ENCODE measurements around the gene HS2ST1. TPM values are rescaled to one million over a fixed set of nuclear protein-coding genes. Genes with fewer than 3 reads are reported as not detected.
"Not testable (repeated sequence)": the region's sequence is repeated elsewhere in the genome, so short reads cannot be mapped to it uniquely, and the experiment has no call there.

Gene HS2ST1
- total RNA-seq = 12.6 TPM
- long read RNA-seq, full-length matches to known transcripts = 8 of 10 reads
- long read RNA-seq, partial matches to known transcripts = 0 of 10 reads
- long read RNA-seq, other reads (novel, unspliced or antisense) = 2 of 10 reads

GRCh38 chr1:86914601-86914997 is at the start of gene HS2ST1:
Gene HS2ST1 (plus strand): TSS chr1:86914635.
- Histone ChIP-seq H3K36me3 (no peaks in the 10 kb centered on the region), H3K9me3 (replicated peaks) (no peaks in the 10 kb centered on the region), H3K4me1 (peaks cover 55% of the 10 kb centered on the region), H3K27me3 (ENCODE audit: low read depth) (no peaks in the 10 kb centered on the region), H3K27ac (replicated peaks) (peak within 1 kb of the TSS; percentile 93), H3K4me3 (peak within 1 kb of the TSS; percentile 88)
- intact Hi-C loops (cut with micrococcal nuclease) = no loop called here
- TF ChIP-seq, protein P1, sequence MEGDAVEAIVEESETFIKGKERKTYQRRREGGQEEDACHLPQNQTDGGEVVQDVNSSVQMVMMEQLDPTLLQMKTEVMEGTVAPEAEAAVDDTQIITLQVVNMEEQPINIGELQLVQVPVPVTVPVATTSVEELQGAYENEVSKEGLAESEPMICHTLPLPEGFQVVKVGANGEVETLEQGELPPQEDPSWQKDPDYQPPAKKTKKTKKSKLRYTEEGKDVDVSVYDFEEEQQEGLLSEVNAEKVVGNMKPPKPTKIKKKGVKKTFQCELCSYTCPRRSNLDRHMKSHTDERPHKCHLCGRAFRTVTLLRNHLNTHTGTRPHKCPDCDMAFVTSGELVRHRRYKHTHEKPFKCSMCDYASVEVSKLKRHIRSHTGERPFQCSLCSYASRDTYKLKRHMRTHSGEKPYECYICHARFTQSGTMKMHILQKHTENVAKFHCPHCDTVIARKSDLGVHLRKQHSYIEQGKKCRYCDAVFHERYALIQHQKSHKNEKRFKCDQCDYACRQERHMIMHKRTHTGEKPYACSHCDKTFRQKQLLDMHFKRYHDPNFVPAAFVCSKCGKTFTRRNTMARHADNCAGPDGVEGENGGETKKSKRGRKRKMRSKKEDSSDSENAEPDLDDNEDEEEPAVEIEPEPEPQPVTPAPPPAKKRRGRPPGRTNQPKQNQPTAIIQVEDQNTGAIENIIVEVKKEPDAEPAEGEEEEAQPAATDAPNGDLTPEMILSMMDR (IDR thresholded peaks at IDR 0.05; ENCODE audit: borderline replicate concordance) = no peak
- no peak for DNase-seq

GRCh38 chr1:86865973-86866637 is 48.3 kb upstream of the HS2ST1 start:
- DNase-seq = no peak
- Histone ChIP-seq H3K36me3 (peaks cover 5% of the 10 kb centered on the region), H3K9me3 (replicated peaks) (no peaks in the 10 kb centered on the region), H3K4me3 (no peak overlapping the region), H3K27me3 (ENCODE audit: low read depth) (no peaks in the 10 kb centered on the region), H3K4me1 (peaks cover 12% of the 10 kb centered on the region), H3K27ac (replicated peaks) (no peak overlapping the region)
- TF ChIP-seq, protein P1 (IDR thresholded peaks at IDR 0.05; ENCODE audit: borderline replicate concordance) = no peak
- intact Hi-C loops (cut with micrococcal nuclease) = no loop called here

DNA sequence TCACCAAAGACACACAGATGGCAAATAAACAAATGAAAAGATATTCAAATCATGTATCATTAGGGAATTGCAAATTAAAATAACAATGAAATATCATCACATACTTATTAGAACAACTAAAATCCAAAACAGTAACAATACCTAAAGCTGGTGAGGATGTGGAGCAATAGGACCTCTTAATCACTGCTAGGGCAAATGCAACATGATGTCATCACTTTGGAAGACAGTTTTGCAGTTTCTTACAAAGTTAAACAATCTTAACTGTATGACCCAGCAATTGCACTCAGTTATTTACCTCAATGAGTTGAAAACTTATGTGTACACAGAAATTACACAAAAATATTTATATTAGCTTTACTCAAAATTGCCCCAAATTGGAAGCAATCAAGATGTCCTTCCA is 47.8 kb upstream of the HS2ST1 start:
- H3K4me3 ChIP-seq = no peak overlapping the region
- intact Hi-C loops (cut with micrococcal nuclease) = no loop called here
- no peaks in the 10 kb centered on the region for H3K27me3 ChIP-seq (ENCODE audit: low read depth)

DNA sequence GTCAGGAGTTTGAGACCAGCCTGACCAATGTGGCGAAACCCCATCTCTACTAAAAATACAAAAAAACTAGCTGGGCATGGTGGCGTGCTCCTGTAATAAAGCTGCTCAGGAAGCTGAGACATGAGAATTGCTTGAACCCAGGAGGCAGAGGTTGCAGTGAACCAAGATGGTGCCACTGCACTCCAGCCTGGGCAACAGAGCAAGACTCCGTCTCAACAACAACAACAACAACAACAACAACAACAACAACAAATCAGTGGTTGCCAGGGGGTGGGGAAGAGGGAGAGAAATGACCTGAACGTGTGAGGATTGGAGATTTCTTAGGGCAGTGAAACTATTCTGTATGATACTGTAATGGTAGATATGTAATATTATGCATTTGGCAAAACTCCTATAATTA is 47.2 kb upstream of the HS2ST1 start:
- H3K4me3 ChIP-seq; intact Hi-C loops (cut with micrococcal nuclease); H3K36me3 ChIP-seq; H3K27me3 ChIP-seq (ENCODE audit: low read depth); H3K27ac ChIP-seq (replicated peaks); H3K9me3 ChIP-seq (replicated peaks); DNase-seq: not testable (repeated sequence)
- H3K4me1 ChIP-seq = peaks cover 12% of the 10 kb centered on the region

More for the DNA sequence above, 47.8 kb upstream of the HS2ST1 start:
- DNase-seq = no peak
- TF ChIP-seq, protein P1 (IDR thresholded peaks at IDR 0.05; ENCODE audit: borderline replicate concordance) = no peak
- Histone ChIP-seq H3K4me1 (peaks cover 12% of the 10 kb centered on the region), H3K9me3 (replicated peaks) (no peaks in the 10 kb centered on the region), H3K36me3 (peaks cover 3% of the 10 kb centered on the region), H3K27ac (replicated peaks) (no peak overlapping the region)

- Histone ChIP-seq H3K36me3 (peaks cover 6% of the 10 kb centered on the region), H3K9me3 (replicated peaks) (no peaks in the 10 kb centered on the region), H3K27ac (replicated peaks) (no peak overlapping the region), H3K4me1 (peaks cover 12% of the 10 kb centered on the region), H3K4me3 (no peak overlapping the region), H3K27me3 (ENCODE audit: low read depth) (no peaks in the 10 kb centered on the region)
- TF ChIP-seq, protein P1 (IDR thresholded peaks at IDR 0.05; ENCODE audit: borderline replicate concordance) = no peak
- intact Hi-C loops (cut with micrococcal nuclease) = no loop called here
- no peak for DNase-seq
Measured at GRCh38 chr1:86868477-86868876, 46.0 kb upstream of the HS2ST1 start.

- no peak for DNase-seq
- no peak overlapping the region for H3K4me3 ChIP-seq
- no peaks in the 10 kb centered on the region for H3K27me3 ChIP-seq (ENCODE audit: low read depth)
- H3K9me3 ChIP-seq (replicated peaks) = no peaks in the 10 kb centered on the region
- no peak overlapping the region for H3K27ac ChIP-seq (replicated peaks)
- TF ChIP-seq, protein P1 (IDR thresholded peaks at IDR 0.05; ENCODE audit: borderline replicate concordance) = no peak
- H3K36me3 ChIP-seq = peaks cover 6% of the 10 kb centered on the region
- intact Hi-C loops (cut with micrococcal nuclease) = no loop called here
- peaks cover 12% of the 10 kb centered on the region for H3K4me1 ChIP-seq
Measured at GRCh38 chr1:86871001-86871400, 43.4 kb upstream of the HS2ST1 start.
